Epithelial cell of proximal tubule (primary cell): ENCODE results near the gene MRPL14. TPM values are rescaled to one million over a fixed set of nuclear protein-coding genes. Genes with fewer than 3 reads are reported as not detected.

Experiments used
- DNase-seq: peaks from one replicate; pipeline ENCODE4 v3.0.0-alpha.2; 2011; ENCODE audit warnings: low read depth
- H3K4me3 ChIP-seq: 2 replicates; pipeline ENCODE4 v1.5.1; 2011; ENCODE audit warnings: low read depth, mild to moderate bottlenecking, low read length
- total RNA-seq: library from RNA; depleted of rRNA; stranded (reverse); fragments of >200 nt; gene quantifications from 2 replicates; pipeline ENCODE4 v1.2.3, GENCODE V29; 2015
- TF ChIP-seq, protein P1 (sequence below): conservative IDR thresholded peaks from 2 replicates; pipeline ENCODE4 v1.5.1; 2012; ENCODE audit warnings: low read depth, mild to moderate bottlenecking, low read length

The MRPL14 gene
- total RNA-seq: 95.5 and 167 TPM in 2 replicates

- no peak for DNase-seq
- peak within 1 kb of the TSS; percentile 79 for H3K4me3 ChIP-seq
- TF ChIP-seq, protein P1, sequence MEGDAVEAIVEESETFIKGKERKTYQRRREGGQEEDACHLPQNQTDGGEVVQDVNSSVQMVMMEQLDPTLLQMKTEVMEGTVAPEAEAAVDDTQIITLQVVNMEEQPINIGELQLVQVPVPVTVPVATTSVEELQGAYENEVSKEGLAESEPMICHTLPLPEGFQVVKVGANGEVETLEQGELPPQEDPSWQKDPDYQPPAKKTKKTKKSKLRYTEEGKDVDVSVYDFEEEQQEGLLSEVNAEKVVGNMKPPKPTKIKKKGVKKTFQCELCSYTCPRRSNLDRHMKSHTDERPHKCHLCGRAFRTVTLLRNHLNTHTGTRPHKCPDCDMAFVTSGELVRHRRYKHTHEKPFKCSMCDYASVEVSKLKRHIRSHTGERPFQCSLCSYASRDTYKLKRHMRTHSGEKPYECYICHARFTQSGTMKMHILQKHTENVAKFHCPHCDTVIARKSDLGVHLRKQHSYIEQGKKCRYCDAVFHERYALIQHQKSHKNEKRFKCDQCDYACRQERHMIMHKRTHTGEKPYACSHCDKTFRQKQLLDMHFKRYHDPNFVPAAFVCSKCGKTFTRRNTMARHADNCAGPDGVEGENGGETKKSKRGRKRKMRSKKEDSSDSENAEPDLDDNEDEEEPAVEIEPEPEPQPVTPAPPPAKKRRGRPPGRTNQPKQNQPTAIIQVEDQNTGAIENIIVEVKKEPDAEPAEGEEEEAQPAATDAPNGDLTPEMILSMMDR: no peak
Measured at GRCh38 chr6:44127186-44128019, at the start of gene MRPL14, which contains the start of gene TMEM63B. MRPL14 (minus strand) TSS chr6:44127452; CDS start chr6:44116611, 10,841 bp downstream. TMEM63B (plus strand) TSS chr6:44127554; CDS start chr6:44134585, 7,031 bp downstream.

- TF ChIP-seq, protein P1: no peak
- no peak for DNase-seq
- no peak overlapping the region for H3K4me3 ChIP-seq
Measured at GRCh38 chr6:44176130-44176761, 49.0 kb upstream of the MRPL14 start.

- DNase-seq: peak; percentile 64
- H3K4me3 ChIP-seq: no peak overlapping the region
- TF ChIP-seq, protein P1: peak; percentile 98
Measured at GRCh38 chr6:44172731-44173500, 45.7 kb upstream of the MRPL14 start.

- TF ChIP-seq, protein P1: no peak
- H3K4me3 ChIP-seq: no peak overlapping the region
- no peak for DNase-seq
Measured at GRCh38 chr6:44171899-44172546, 44.8 kb upstream of the MRPL14 start.

- TF ChIP-seq, protein P1: no peak
- DNase-seq: no peak
Measured at GRCh38 chr6:44169886-44170570, 42.8 kb upstream of the MRPL14 start.

DNA sequence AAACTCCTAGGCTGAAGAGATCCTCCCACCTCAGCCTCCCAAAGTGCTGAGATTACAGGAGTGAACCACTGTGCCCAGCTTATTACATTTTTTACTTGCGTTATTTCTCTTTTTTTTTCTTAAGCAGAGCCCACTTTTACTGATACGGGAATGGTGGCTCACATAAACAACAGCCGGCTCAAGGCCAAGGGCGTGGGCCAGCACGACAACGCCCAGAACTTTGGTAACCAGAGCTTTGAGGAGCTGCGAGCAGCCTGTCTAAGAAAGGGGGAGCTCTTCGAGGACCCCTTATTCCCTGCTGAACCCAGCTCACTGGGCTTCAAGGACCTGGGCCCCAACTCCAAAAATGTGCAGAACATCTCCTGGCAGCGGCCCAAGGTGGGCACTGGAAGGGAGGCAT, 41.9 kb upstream of the MRPL14 start:
- no peak for DNase-seq
- TF ChIP-seq, protein P1: no peak

More at GRCh38 chr6:44169886-44170570, 42.8 kb upstream of the MRPL14 start:
- H3K4me3 ChIP-seq: no peak overlapping the region

More for the DNA sequence above, 41.9 kb upstream of the MRPL14 start:
- no peak overlapping the region for H3K4me3 ChIP-seq
